A549 (cell line): ENCODE data around the gene C16orf89.

Experiments
- CBX2 ChIP-seq: fragments of 200-600 bp; sonication (generic); IDR thresholded peaks from 2 replicates; pipeline ENCODE4 v1.6.1; 2016; ENCODE audit warnings: low read depth, mild to moderate bottlenecking, borderline replicate concordance
- CEBPB ChIP-seq, 2 experiments: fragments of >200 bp in 1 of 2; sonication (Bioruptor Twin) in 1 of 2; formaldehyde crosslinking in 1 of 2; IDR thresholded peaks; 2 replicates each; pipeline ENCODE4 v1.6.1; 2012 to 2016
- CTCF ChIP-seq: fragments of >200 bp; sonication (Bioruptor Twin); formaldehyde crosslinking; IDR thresholded peaks from 3 replicates; pipeline ENCODE4 v1.5.1; 2016
- EHMT2 ChIP-seq: fragments of 200-600 bp; sonication (generic); IDR thresholded peaks from 2 replicates; pipeline ENCODE4 v1.6.1; 2016; ENCODE audit warnings: antibody characterized with exemption, low read depth, mild to moderate bottlenecking, moderate library complexity
- EP300 ChIP-seq, 2 experiments: fragments of >200 bp; sonication (Bioruptor Twin); formaldehyde crosslinking; IDR thresholded peaks; 2 replicates in 1 of 2; 3 replicates in 1 of 2; pipeline ENCODE4 v1.6.1; 2016 to 2017
- JUNB ChIP-seq: fragments of >200 bp; sonication (Bioruptor Twin); formaldehyde crosslinking; IDR thresholded peaks from 2 replicates; pipeline ENCODE4 v1.6.1; 2016
- KDM5A ChIP-seq: fragments of 200-600 bp; sonication (generic); IDR thresholded peaks from 2 replicates; pipeline ENCODE4 v1.6.1; 2016; ENCODE audit warnings: antibody characterized with exemption, mild to moderate bottlenecking
- MAFK ChIP-seq: fragments of 450-650 bp; IDR thresholded peaks from 2 replicates; pipeline ENCODE4 v1.6.1; 2014; ENCODE audit not compliant: partially characterized antibody
- MAZ ChIP-seq: fragments of 150-350 bp; IDR thresholded peaks from 2 replicates; pipeline ENCODE4 v1.6.1; 2014; ENCODE audit warnings: antibody characterized with exemption, low read depth, low read length, borderline replicate concordance
- NPAS2 ChIP-seq: fragments of 250-450 bp; sonication (Bioruptor Pico); IDR thresholded peaks from 2 replicates; pipeline ENCODE4 v1.8.0; 2022; ENCODE audit warnings: mild to moderate bottlenecking, moderate library complexity, borderline replicate concordance
- POLR2A ChIP-seq: IDR thresholded peaks from 2 replicates; pipeline ENCODE4 v1.6.1; 2012; ENCODE audit warnings: mild to moderate bottlenecking, low read length
- ZFP36 ChIP-seq: fragments of 450-650 bp; IDR thresholded peaks from 2 replicates; pipeline ENCODE4 v1.6.1; 2014; ENCODE audit warnings: borderline replicate concordance; ENCODE audit not compliant: partially characterized antibody

GRCh38 chr16:5108505-5109158 is 42.9 kb upstream of the C16orf89 start:
- no peak for TF ChIP-seq CTCF
- TF ChIP-seq JUNB = no peak
- no peak for TF ChIP-seq NPAS2 (CRISPR knock-in tag)
- no peak for TF ChIP-seq POLR2A
- TF ChIP-seq CBX2 = no peak
- no peak for TF ChIP-seq EP300 (IDR thresholded peaks at IDR 0.05)
- TF ChIP-seq MAZ = no peak
- no peak for TF ChIP-seq EHMT2
- TF ChIP-seq ZFP36 = no peak
- TF ChIP-seq CEBPB (IDR thresholded peaks at IDR 0.05) = no peak
- TF ChIP-seq MAFK = no peak
- no peak for TF ChIP-seq KDM5A
